ENCODE measurements around the gene MAPKAP1. TPM values are rescaled to one million over a fixed set of nuclear protein-coding genes. Genes with fewer than 3 reads are reported as not detected.
A peak's percentile ranks its signal among the peaks of the same experiment; 100 is the strongest.

MAPKAP1 gene
- total RNA-seq, 1 experiment from 2014 or later: 104 TPM

GRCh38 chr9:125472562-125472925, 234.5 kb downstream of the MAPKAP1 start:
- in situ Hi-C loops (cut with HindIII; ENCODE audit: low pct_unique_long_range_greater_than_20kb, low sequenced_read_pairs): no loop called here
- no peak for DNase-seq (ENCODE audit: low read depth, low spot score)

GRCh38 chr9:125470767-125471580, 236.0 kb downstream of the MAPKAP1 start:
- in situ Hi-C loops (cut with HindIII; ENCODE audit: low pct_unique_long_range_greater_than_20kb, low sequenced_read_pairs): no loop called here
- no peak for DNase-seq (ENCODE audit: low read depth, low spot score)

GRCh38 chr9:125470189-125470588, 236.8 kb downstream of the MAPKAP1 start:
- DNase-seq (ENCODE audit: low read depth, low spot score): no peak
- in situ Hi-C loops (cut with HindIII; ENCODE audit: low pct_unique_long_range_greater_than_20kb, low sequenced_read_pairs): no loop called here

- DNase-seq (ENCODE audit: low read depth, low spot score): no peak
- in situ Hi-C loops (cut with HindIII; ENCODE audit: low pct_unique_long_range_greater_than_20kb, low sequenced_read_pairs): no loop called here
Measured at GRCh38 chr9:125468646-125469045, 238.4 kb downstream of the MAPKAP1 start.

- DNase-seq (ENCODE audit: low read depth, low spot score): no peak
- in situ Hi-C loops (cut with HindIII; ENCODE audit: low pct_unique_long_range_greater_than_20kb, low sequenced_read_pairs): no loop called here
Measured at GRCh38 chr9:125467116-125467740, 239.8 kb downstream of the MAPKAP1 start.

- in situ Hi-C loops (cut with HindIII; ENCODE audit: low pct_unique_long_range_greater_than_20kb, low sequenced_read_pairs): no loop called here
- no peak for DNase-seq (ENCODE audit: low read depth, low spot score)
Measured at GRCh38 chr9:125466411-125466810, 240.6 kb downstream of the MAPKAP1 start.

- in situ Hi-C loops (cut with HindIII; ENCODE audit: low pct_unique_long_range_greater_than_20kb, low sequenced_read_pairs): no loop called here
- no peak for DNase-seq (ENCODE audit: low read depth, low spot score)
Measured at GRCh38 chr9:125464591-125465385, 242.2 kb downstream of the MAPKAP1 start.

- DNase-seq (ENCODE audit: low read depth, low spot score): no peak
- in situ Hi-C loops (cut with HindIII; ENCODE audit: low pct_unique_long_range_greater_than_20kb, low sequenced_read_pairs): no loop called here
Measured at GRCh38 chr9:125463926-125464325, 243.1 kb downstream of the MAPKAP1 start.

GRCh38 chr9:125462861-125463291, 244.1 kb downstream of the MAPKAP1 start:
- DNase-seq (ENCODE audit: low read depth, low spot score): peak; percentile 17
- in situ Hi-C loops (cut with HindIII; ENCODE audit: low pct_unique_long_range_greater_than_20kb, low sequenced_read_pairs): no loop called here

- in situ Hi-C loops (cut with HindIII; ENCODE audit: low pct_unique_long_range_greater_than_20kb, low sequenced_read_pairs): no loop called here
- DNase-seq (ENCODE audit: low read depth, low spot score): peak; percentile 83
Measured at GRCh38 chr9:125461636-125462190, 245.3 kb downstream of the MAPKAP1 start.

- DNase-seq (ENCODE audit: low read depth, low spot score): peak; percentile 90
- in situ Hi-C loops (cut with HindIII; ENCODE audit: low pct_unique_long_range_greater_than_20kb, low sequenced_read_pairs): no loop called here
Measured at GRCh38 chr9:125460883-125461635, 245.9 kb downstream of the MAPKAP1 start.

GRCh38 chr9:125460346-125460745, 246.7 kb downstream of the MAPKAP1 start:
- DNase-seq (ENCODE audit: low read depth, low spot score): no peak
- in situ Hi-C loops (cut with HindIII; ENCODE audit: low pct_unique_long_range_greater_than_20kb, low sequenced_read_pairs): no loop called here

GRCh38 chr9:125457357-125457756, 249.7 kb downstream of the MAPKAP1 start:
- no peak for DNase-seq (ENCODE audit: low read depth, low spot score)
- in situ Hi-C loops (cut with HindIII; ENCODE audit: low pct_unique_long_range_greater_than_20kb, low sequenced_read_pairs): no loop called here

GRCh38 chr9:125455876-125456275, 251.1 kb downstream of the MAPKAP1 start:
- in situ Hi-C loops (cut with HindIII; ENCODE audit: low pct_unique_long_range_greater_than_20kb, low sequenced_read_pairs): no loop called here
- DNase-seq (ENCODE audit: low read depth, low spot score): no peak

- in situ Hi-C loops (cut with HindIII; ENCODE audit: low pct_unique_long_range_greater_than_20kb, low sequenced_read_pairs): no loop called here
- DNase-seq (ENCODE audit: low read depth, low spot score): no peak
Measured at GRCh38 chr9:125455132-125455531, 251.9 kb downstream of the MAPKAP1 start.

GRCh38 chr9:125447202-125447802, 259.7 kb downstream of the MAPKAP1 start:
- in situ Hi-C loops (cut with HindIII; ENCODE audit: low pct_unique_long_range_greater_than_20kb, low sequenced_read_pairs): no loop called here
- no peak for DNase-seq (ENCODE audit: low read depth, low spot score)

GRCh38 chr9:125446561-125447094, 260.4 kb downstream of the MAPKAP1 start:
- in situ Hi-C loops (cut with HindIII; ENCODE audit: low pct_unique_long_range_greater_than_20kb, low sequenced_read_pairs): no loop called here
- DNase-seq (ENCODE audit: low read depth, low spot score): peak; percentile 34

All from SK-MEL-5 (cell line).